GM12878 (cell line): ENCODE data around the gene YEATS4. TPM values are rescaled to one million over a fixed set of nuclear protein-coding genes. Genes with fewer than 3 reads are reported as not detected.

Experiments
- ATAC-seq: fragments of 200-7000 bp; cut with Tn5 transposase; 3 replicates; pipeline ENCODE4 v1.9.1; 2020; ENCODE audit warnings: mild to moderate bottlenecking, moderate library complexity
- BruUV-seq: library from RNA; stranded (reverse); fragments of 400-500 nt; replicated peaks from 2 replicates; lab custom pipeline; 2021; lab: Mats Ljungman, UMichigan
- CTCF ChIA-PET: fragments of 300-600 bp; sonication (Branson Sonifier 250); formaldehyde crosslinking; extraction: SDS; loops from one replicate; lab custom pipeline; 2021; ENCODE audit warnings: inconsistent platforms; lab: Yijun Ruan, JAX
- POLR2A ChIA-PET: fragments of 350-600 bp; formaldehyde crosslinking; extraction: SDS; loops from one replicate; lab custom pipeline; 2021; ENCODE audit warnings: inconsistent platforms; lab: Charles Lee
- RAD21 ChIA-PET: fragments of 300-600 bp; sonication (Branson Sonifier 250); formaldehyde crosslinking; loops from one replicate; lab custom pipeline; 2023; ENCODE audit warnings: antibody characterized with exemption; ENCODE audit not compliant: unreplicated experiment; lab: Charles Lee
- SMC1A ChIA-PET: fragments of 300-600 bp; sonication (Branson Sonifier 250); formaldehyde crosslinking; loops from one replicate; lab custom pipeline; 2023; ENCODE audit not compliant: unreplicated experiment, uncharacterized antibody; lab: Charles Lee
- DNase-seq: peaks from one replicate; pipeline ENCODE4 v3.0.0-alpha.2; 2011; ENCODE audit warnings: low read depth, low spot score
- FAIRE-seq: peaks from 3 replicates; lab custom pipeline; 2011; peaks lifted over from hg19 to GRCh38; lab: Jason Lieb, UNC
- H2AFZ ChIP-seq: 2 replicates; pipeline ENCODE4 v1.6.0; 2011; ENCODE audit warnings: low read depth, low read length, control low read depth; ENCODE audit not compliant: control insufficient read depth
- H3K27ac ChIP-seq: 2 replicates; pipeline ENCODE4 v1.5.1; 2011; ENCODE audit warnings: control low read depth; ENCODE audit not compliant: control insufficient read depth, insufficient read depth
- H3K27me3 ChIP-seq, 2 experiments: replicated peaks in 1 of 2; 2 replicates each; pipeline versions ENCODE4 v1.6.0 to v1.6.1; 2011; ENCODE audit warnings: low read length in 1 of 2; ENCODE audit not compliant: control insufficient read depth in 2 of 2, insufficient read depth in 2 of 2
- H3K36me3 ChIP-seq, 2 experiments: 2 replicates each; pipeline ENCODE4 v1.5.1; 2011; ENCODE audit warnings: low read length in 1 of 2; ENCODE audit not compliant: control insufficient read depth in 2 of 2, insufficient read depth in 2 of 2
- H3K4me1 ChIP-seq: 2 replicates; pipeline ENCODE4 v1.6.1; 2011; ENCODE audit warnings: mild to moderate bottlenecking, low read length, moderate library complexity, mixed read lengths; ENCODE audit not compliant: control insufficient read depth, insufficient read depth
- H3K4me2 ChIP-seq: 2 replicates; pipeline ENCODE4 v1.6.0; 2011; ENCODE audit warnings: control low read depth; ENCODE audit not compliant: control insufficient read depth, insufficient read depth
- H3K4me3 ChIP-seq: fragments of 200-600 bp; sonication (generic); 2 replicates; pipeline ENCODE4 v1.5.1; 2016
- H3K79me2 ChIP-seq: 2 replicates; pipeline ENCODE4 v1.6.0; 2011; ENCODE audit warnings: low read length; ENCODE audit not compliant: control insufficient read depth, insufficient read depth
- H3K9ac ChIP-seq: 2 replicates; pipeline ENCODE4 v1.8.0; 2011; ENCODE audit warnings: low read length, control low read depth, mixed read lengths; ENCODE audit not compliant: control insufficient read depth, insufficient read depth
- H3K9me3 ChIP-seq: replicated peaks from 3 replicates; pipeline ENCODE4 v1.5.1; 2011; ENCODE audit warnings: mild to moderate bottlenecking, low read length; ENCODE audit not compliant: control insufficient read depth, insufficient read depth
- H4K20me1 ChIP-seq: 2 replicates; pipeline ENCODE4 v1.6.0; 2011; ENCODE audit not compliant: control insufficient read depth, insufficient read depth
- GATAD2B ChIP-seq: fragments of 450-650 bp; conservative IDR thresholded peaks from 2 replicates; pipeline ENCODE4 v1.6.1; 2017; ENCODE audit warnings: low read depth, mild to moderate bottlenecking, moderate library complexity
- NR2C1 ChIP-seq: fragments of 450-650 bp; IDR thresholded peaks from 2 replicates; pipeline ENCODE4 v1.6.1; 2017; ENCODE audit warnings: antibody characterized with exemption, mild to moderate bottlenecking, moderate library complexity
- NRF1 ChIP-seq: conservative IDR thresholded peaks from 2 replicates; pipeline ENCODE4 v1.6.1; 2011; ENCODE audit warnings: mild to moderate bottlenecking, low read depth, low read length, improper control_type of control experiment
- PKNOX1 ChIP-seq: fragments of 450-650 bp; IDR thresholded peaks from 2 replicates; pipeline ENCODE4 v1.6.1; 2016; ENCODE audit warnings: mild to moderate bottlenecking
- POLR2A ChIP-seq: IDR thresholded peaks from 2 replicates; pipeline ENCODE4 v1.6.1; 2011; ENCODE audit warnings: low read depth, mild to moderate bottlenecking, low read length
- POLR2AphosphoS5 ChIP-seq: IDR thresholded peaks from 2 replicates; pipeline ENCODE4 v1.6.1; 2011; ENCODE audit warnings: mild to moderate bottlenecking, low read length, inconsistent platforms
- RELA ChIP-seq: fragments of 450-650 bp; IDR thresholded peaks from 2 replicates; pipeline ENCODE4 v1.8.0; 2014; ENCODE audit warnings: borderline replicate concordance; ENCODE audit not compliant: partially characterized antibody
- RELB ChIP-seq: fragments of 450-650 bp; IDR thresholded peaks from 2 replicates; pipeline ENCODE4 v1.6.1; 2017; ENCODE audit warnings: low read depth, mild to moderate bottlenecking, moderate library complexity
- SMAD1 ChIP-seq: fragments of 450-650 bp; IDR thresholded peaks from 2 replicates; pipeline ENCODE4 v1.6.1; 2018; ENCODE audit warnings: mild to moderate bottlenecking, low read depth; ENCODE audit not compliant: partially characterized antibody
- ZBTB40 ChIP-seq: fragments of 450-650 bp; IDR thresholded peaks from 2 replicates; pipeline ENCODE4 v1.6.1; 2016; ENCODE audit warnings: mild to moderate bottlenecking, moderate library complexity, borderline replicate concordance
- ZNF274 ChIP-seq: IDR thresholded peaks from one replicate; pipeline ENCODE4 v1.8.0; 2011; ENCODE audit not compliant: insufficient read length, insufficient read depth
- WGBS: methylation state at CpG from one replicate; pipeline ENCODE4 v1.1.6; 2016; ENCODE audit warnings: low lambda C conversion rate; ENCODE audit not compliant: insufficient replicate concordance, insufficient coverage; ENCODE audit errors: missing lambda C conversion rate; 5-methylcytosine and 5-hydroxymethylcytosine counted together
- in situ Hi-C: fragments of 300-500 bp; cut with MboI; formaldehyde crosslinking; loops from 9 replicates; pipeline ENCODE4 v1.14.3; 2018; ENCODE audit warnings: mixed read lengths
- intact Hi-C: fragments of 100-400 bp; cut with micrococcal nuclease; formaldehyde crosslinking; loops from one replicate; pipeline ENCODE4 v1.14.2; 2022; ENCODE audit not compliant: unreplicated experiment
- polyA plus RNA-seq, 11 experiments: library from polyadenylated mRNA; depleted of rRNA in 4 of 11; unstranded in 6 of 11; stranded (reverse) in 5 of 11; fragments of >200 nt; fragmentation: Nextera tagmentation in 4 of 11; fragmentation: Illumina TruSeq in 1 of 11; extraction: Ambion mirVana in 4 of 11; extraction: Trizol in 1 of 11; gene quantifications; 1 replicate in 1 of 11; 2 replicates in 10 of 11; pipeline versions ENCODE4 v1.2.1 to v1.2.3, GENCODE V29; 2011 to 2016; ENCODE audit warnings: inconsistent platforms in 2 of 11, missing spikeins in 2 of 11, low read depth in 1 of 11
- total RNA-seq, 4 experiments: library from RNA; depleted of rRNA in 3 of 4; stranded (reverse); fragments of >200 nt in 3 of 4; fragmentation: Illumina TruSeq in 1 of 4; extraction: Trizol in 1 of 4; gene quantifications; 2 replicates each; pipeline versions ENCODE4 v1.2.1 to v1.2.3, GENCODE V29; 2013 to 2021
- TF ChIP-seq, protein P1 (sequence below), 3 experiments: IDR thresholded peaks in 2 of 3; conservative IDR thresholded peaks in 1 of 3; 2 replicates each; pipeline ENCODE4 v1.5.1; 2011; ENCODE audit warnings: low read depth in 3 of 3, low read length in 3 of 3, mild to moderate bottlenecking in 3 of 3, control low read depth in 2 of 3, moderate library complexity in 2 of 3, inconsistent platforms in 1 of 3, mixed read lengths in 1 of 3; ENCODE audit not compliant: control insufficient read depth in 2 of 3, insufficient read depth in 1 of 3; ENCODE audit errors: extremely low read depth in 1 of 3

YEATS4 gene
- total and polyA plus RNA-seq, 10 of the 15 experiments (the other 5 are each of a cell fraction or from before 2014, with no cell fraction given) = 23.8 to 45.4 (median 36.8) TPM

DNA sequence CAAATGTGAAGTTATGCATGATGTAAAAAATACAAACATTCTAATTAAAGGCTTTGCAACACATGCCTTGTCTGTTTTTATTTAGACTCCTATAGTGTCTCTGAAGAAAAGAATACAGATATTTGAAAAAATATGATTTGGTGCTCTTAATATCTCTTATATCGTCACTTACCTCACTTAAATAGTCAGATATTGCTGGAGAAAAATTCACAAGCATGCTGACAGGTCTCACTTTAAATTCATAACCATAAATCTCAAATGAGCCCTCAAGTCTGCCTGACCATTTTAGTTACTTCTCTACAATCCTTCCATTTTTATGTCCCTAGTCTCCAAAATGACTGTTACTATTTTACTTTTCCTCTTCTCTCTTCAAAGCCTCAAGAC is 5.4 kb upstream of the YEATS4 start:
- H3K4me3 ChIP-seq = no peak overlapping the region
- H3K4me1 ChIP-seq = no peaks in the 10 kb centered on the region; the same call in 1 of the 2 replicates
- H3K79me2 ChIP-seq = no peaks in the 10 kb centered on the region
- H3K27me3 ChIP-seq = no peaks in the 10 kb centered on the region
- no peak overlapping the region for H3K4me2 ChIP-seq
- H3K27ac ChIP-seq = no peak overlapping the region
- no peak for ATAC-seq
- intact Hi-C loops (no loop called here), in situ Hi-C loops (no loop called here)
- TF ChIP-seq SMAD1 = no peak
- no peak for TF ChIP-seq NRF1
- TF ChIP-seq, protein P1, sequence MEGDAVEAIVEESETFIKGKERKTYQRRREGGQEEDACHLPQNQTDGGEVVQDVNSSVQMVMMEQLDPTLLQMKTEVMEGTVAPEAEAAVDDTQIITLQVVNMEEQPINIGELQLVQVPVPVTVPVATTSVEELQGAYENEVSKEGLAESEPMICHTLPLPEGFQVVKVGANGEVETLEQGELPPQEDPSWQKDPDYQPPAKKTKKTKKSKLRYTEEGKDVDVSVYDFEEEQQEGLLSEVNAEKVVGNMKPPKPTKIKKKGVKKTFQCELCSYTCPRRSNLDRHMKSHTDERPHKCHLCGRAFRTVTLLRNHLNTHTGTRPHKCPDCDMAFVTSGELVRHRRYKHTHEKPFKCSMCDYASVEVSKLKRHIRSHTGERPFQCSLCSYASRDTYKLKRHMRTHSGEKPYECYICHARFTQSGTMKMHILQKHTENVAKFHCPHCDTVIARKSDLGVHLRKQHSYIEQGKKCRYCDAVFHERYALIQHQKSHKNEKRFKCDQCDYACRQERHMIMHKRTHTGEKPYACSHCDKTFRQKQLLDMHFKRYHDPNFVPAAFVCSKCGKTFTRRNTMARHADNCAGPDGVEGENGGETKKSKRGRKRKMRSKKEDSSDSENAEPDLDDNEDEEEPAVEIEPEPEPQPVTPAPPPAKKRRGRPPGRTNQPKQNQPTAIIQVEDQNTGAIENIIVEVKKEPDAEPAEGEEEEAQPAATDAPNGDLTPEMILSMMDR (IDR thresholded peaks at IDR 0.05 in 2 of 3, conservative IDR thresholded peaks at IDR 0.05 in 1 of 3; ENCODE audit: control insufficient read depth in 2 of 3, extremely low read depth in 1 of 3, insufficient read depth in 1 of 3, low read depth in 3 of 3, low read length in 3 of 3) = no peak
- no peak for TF ChIP-seq POLR2A
- no peak for TF ChIP-seq RELB
- no peak for TF ChIP-seq PKNOX1
- no peak for TF ChIP-seq NR2C1
- TF ChIP-seq ZBTB40 = no peak
- TF ChIP-seq ZNF274 = no peak
- no peak for TF ChIP-seq POLR2AphosphoS5
- TF ChIP-seq RELA = no peak
- no peak for TF ChIP-seq GATAD2B
- TF ChIP-seq, all 136 proteins: peak for 0
- no peak overlapping the region for H2AFZ ChIP-seq
- H3K9me3 ChIP-seq = no peaks in the 10 kb centered on the region
- DNase-seq (no peak), FAIRE-seq (no peak)
- ChIA-PET SMC1A (interaction anchor here (0.7 to 1.9 kb wide), 3 partner anchors 63 to 225 kb away, joined by 3 to 4 read pairs (median 3); no protein-coding TSS in a partner anchor), POLR2A (interaction anchor here (0.7 kb wide), 1 partner anchor 934 kb away, joined by 3 read pairs; no protein-coding TSS in a partner anchor), CTCF (interaction anchor here (1.0 to 2.0 kb wide), 4 partner anchors 11 to 287 kb away, joined by 3 to 10 read pairs (median 4); no protein-coding TSS in a partner anchor), RAD21 (interaction anchor here (0.6 kb wide), 1 partner anchor 73 kb away, joined by 3 read pairs; no protein-coding TSS in a partner anchor)
- no peak overlapping the region for H3K9ac ChIP-seq
- 0% methylated on average over 1 of the region's 1 CpG for WGBS
- no TSS peak for BruUV-seq
- no peaks in the 10 kb centered on the region for H4K20me1 ChIP-seq
- no peaks in the 10 kb centered on the region for H3K36me3 ChIP-seq
